Spleen (tissue), 7 donors: ENCODE measurements around the gene ABCG8.

ENCODE experiments used
- CTCF ChIP-seq, 11 experiments: fragments of 200-600 bp in 7 of 11; fragments of 450-650 bp in 4 of 11; sonication (generic) in 4 of 11; IDR thresholded peaks in 8 of 11; conservative IDR thresholded peaks in 3 of 11; 1 replicate in 7 of 11; 2 replicates in 4 of 11; pipeline versions ENCODE4 v1.4.0 to v1.8.0; 2016 to 2021; ENCODE audit warnings: antibody characterized with exemption in 11 of 11, inconsistent platforms in 4 of 11, mild to moderate bottlenecking in 1 of 11
- POLR2A ChIP-seq, 3 donors: fragments of 450-650 bp; IDR thresholded peaks; one replicate each; pipeline ENCODE4 v1.5.1; 2017; ENCODE audit warnings: antibody characterized with exemption in 3 of 3, mild to moderate bottlenecking in 1 of 3
- donor health status: DM: no; HTN: no; CAD: no; lungs with moderate emphysema.
- donor health status: DM: no; HTN: no; CAD: no.
- donor health status: DM: no; HTN: no; CAD: no.

GRCh38 chr2:43840965-43841364 lies 2.2 kb downstream of the ABCG8 start:
- no peak for TF ChIP-seq CTCF (IDR thresholded peaks at IDR 0.05 in 8 of 11, conservative IDR thresholded peaks at IDR 0.05 in 3 of 11)
- no peak for TF ChIP-seq POLR2A (IDR thresholded peaks at IDR 0.05)
